Right atrium auricular region (tissue), 2 donors: ENCODE measurements around the gene HEMK1. TPM values are rescaled to one million over a fixed set of nuclear protein-coding genes. Genes with fewer than 3 reads are reported as not detected.

ENCODE experiments used
- DNase-seq: peaks from one replicate; pipeline ENCODE4 v3.0.0-alpha.2; 2019; ENCODE audit warnings: low spot score
- H3K27ac ChIP-seq, 2 donors: fragments of 200-600 bp; sonication (generic); 1 replicate in 1 of 2; 2 replicates in 1 of 2; pipeline ENCODE4 v1.5.1; 2016 to 2019
- H3K27me3 ChIP-seq, 2 donors: fragments of 200-600 bp; sonication (generic); one replicate each; pipeline versions ENCODE4 v1.5.1 to v1.6.0; 2017 to 2019
- H3K36me3 ChIP-seq: fragments of 200-600 bp; sonication (generic); one replicate; pipeline ENCODE4 v1.5.1; 2016
- H3K4me1 ChIP-seq, 2 donors: fragments of 200-600 bp; sonication (generic); one replicate each; pipeline versions ENCODE4 v1.5.1 to v1.6.0; 2017 to 2019
- H3K4me3 ChIP-seq, 2 donors: fragments of 200-600 bp; sonication (generic); 1 replicate in 1 of 2; 2 replicates in 1 of 2; pipeline ENCODE4 v1.5.1; 2017 to 2019; ENCODE audit warnings: mild to moderate bottlenecking in 1 of 2, moderate library complexity in 1 of 2
- H3K9me3 ChIP-seq, 2 donors: fragments of 200-600 bp; sonication (generic); one replicate each; pipeline ENCODE4 v1.5.1; 2019
- CTCF ChIP-seq, 2 donors: fragments of 200-600 bp; sonication (generic); IDR thresholded peaks; one replicate each; pipeline ENCODE4 v1.5.1; 2019; ENCODE audit warnings: antibody characterized with exemption in 2 of 2
- total RNA-seq, 2 donors: library from RNA; depleted of rRNA; stranded (reverse); fragments of >200 nt; gene quantifications; one replicate each; pipeline ENCODE4 v1.1.0, GENCODE V29; 2016

The HEMK1 gene
- total RNA-seq, 2 donors from 2014 or later = 7.2 to 9.6 TPM

- peak overlapping the region; percentile 55 to 66 for H3K4me3 ChIP-seq
- peak overlapping the region in 1 of 2 donors; percentile 83 for H3K27ac ChIP-seq
- H3K36me3 ChIP-seq = peaks cover 20% of the 10 kb centered on the region
- no peak for TF ChIP-seq CTCF (IDR thresholded peaks at IDR 0.05)
- H3K9me3 ChIP-seq = no peaks in the 10 kb centered on the region
- H3K4me1 ChIP-seq = peaks cover 0 to 64% of the 10 kb centered on the region in 2 donors
- H3K27me3 ChIP-seq = no peaks in the 10 kb centered on the region
- DNase-seq = no peak
These were observed 41.1 kb downstream of the HEMK1 start for GRCh38 chr3:50610181-50610971.

- H3K4me1 ChIP-seq = peaks cover 0 to 62% of the 10 kb centered on the region in 2 donors
These were observed 41.7 kb downstream of the HEMK1 start for GRCh38 chr3:50610992-50611463.

GRCh38 chr3:50611464-50612233 is 42.3 kb downstream of the HEMK1 start, which contains the start of gene CISH:
TSS of gene CISH (minus strand) at chr3:50611774. CDS start at chr3:50611650, 124 bp downstream.
- peak; percentile 96 for DNase-seq
- Histone ChIP-seq H3K4me3 (peak within 1 kb of the TSS; percentile 55 to 66), H3K27ac (peak within 1 kb of the TSS; percentile 72 to 83), H3K27me3 (no peaks in the 10 kb centered on the region), H3K9me3 (no peaks in the 10 kb centered on the region), H3K4me1 (peaks cover 0 to 63% of the 10 kb centered on the region in 2 donors), H3K36me3 (peaks cover 14% of the 10 kb centered on the region)
- TF ChIP-seq CTCF (IDR thresholded peaks at IDR 0.05) = no peak

More at GRCh38 chr3:50610992-50611463, 41.7 kb downstream of the HEMK1 start:
- no peak for DNase-seq
- TF ChIP-seq CTCF (IDR thresholded peaks at IDR 0.05) = no peak
- H3K27ac ChIP-seq = peak overlapping the region; percentile 72 to 83
- peak overlapping the region; percentile 55 to 66 for H3K4me3 ChIP-seq
- H3K27me3 ChIP-seq = no peaks in the 10 kb centered on the region
- no peaks in the 10 kb centered on the region for H3K9me3 ChIP-seq
- H3K36me3 ChIP-seq = peaks cover 20% of the 10 kb centered on the region

- Histone ChIP-seq H3K27me3 (no peaks in the 10 kb centered on the region), H3K36me3 (peaks cover 8% of the 10 kb centered on the region), H3K9me3 (no peaks in the 10 kb centered on the region), H3K4me1 (peaks cover 0 to 56% of the 10 kb centered on the region in 2 donors), H3K4me3 (peak overlapping the region; percentile 55 to 66), H3K27ac (peak overlapping the region; percentile 72 to 83)
- DNase-seq = no peak
- no peak for TF ChIP-seq CTCF (IDR thresholded peaks at IDR 0.05)
These were observed 43.0 kb downstream of the HEMK1 start for GRCh38 chr3:50612234-50612882.

GRCh38 chr3:50612970-50613846 is 43.9 kb downstream of the HEMK1 start:
- Histone ChIP-seq H3K27ac (peak overlapping the region in 1 of 2 donors; percentile 83), H3K27me3 (no peaks in the 10 kb centered on the region), H3K9me3 (no peaks in the 10 kb centered on the region), H3K4me3 (peak overlapping the region in 1 of 2 donors; percentile 66), H3K36me3 (no peaks in the 10 kb centered on the region), H3K4me1 (peaks cover 0 to 54% of the 10 kb centered on the region in 2 donors)
- no peak for TF ChIP-seq CTCF (IDR thresholded peaks at IDR 0.05)
- no peak for DNase-seq
